K562 (cell line): ENCODE data around the gene SLC12A9. TPM values are rescaled to one million over a fixed set of nuclear protein-coding genes. Genes with fewer than 3 reads are reported as not detected.
A peak's percentile ranks its signal among the peaks of the same experiment; 100 is the strongest.

ENCODE experiments used
- E2F1 ChIP-seq: sonication (generic); formaldehyde crosslinking; IDR thresholded peaks from 2 replicates; pipeline ENCODE4 v1.8.1; 2023; ENCODE audit warnings: mild to moderate bottlenecking, missing genetic modification reagents, moderate library complexity
- GATAD2B ChIP-seq: fragments of 450-650 bp; IDR thresholded peaks from 2 replicates; pipeline ENCODE4 v1.6.1; 2017; ENCODE audit warnings: mild to moderate bottlenecking, borderline replicate concordance
- KAT7 ChIP-seq: sonication (generic); formaldehyde crosslinking; IDR thresholded peaks from 2 replicates; pipeline ENCODE4 v1.8.0; 2022; ENCODE audit warnings: missing genetic modification reagents, mild to moderate bottlenecking, borderline replicate concordance
- KLF1 ChIP-seq: fragments of 450-650 bp; IDR thresholded peaks from 2 replicates; pipeline ENCODE4 v1.6.1; 2016; ENCODE audit warnings: missing genetic modification characterization, missing compliant biosample characterization
- MAFF ChIP-seq: IDR thresholded peaks from 2 replicates; pipeline ENCODE4 v1.6.1; 2012; ENCODE audit warnings: low read length, improper control_type of control experiment
- MAFG ChIP-seq: fragments of 450-650 bp; conservative IDR thresholded peaks from 2 replicates; pipeline ENCODE4 v1.6.1; 2016; ENCODE audit warnings: missing genetic modification characterization, missing compliant biosample characterization
- RHOXF2B ChIP-seq: fragments of 250-450 bp; sonication (Bioruptor Pico); conservative IDR thresholded peaks from 2 replicates; pipeline ENCODE4 v1.5.1; 2021
- SREBF1 ChIP-seq: fragments of 150-350 bp; IDR thresholded peaks from 2 replicates; pipeline ENCODE4 v1.6.1; 2014; ENCODE audit warnings: antibody characterized with exemption, low read depth, low read length, borderline replicate concordance
- STAT5A ChIP-seq: IDR thresholded peaks from 2 replicates; pipeline ENCODE4 v1.6.1; 2012; ENCODE audit warnings: low read length, inconsistent platforms, borderline replicate concordance
- ZNF175 ChIP-seq: fragments of 200-800 bp; sonication (Bioruptor generic); IDR thresholded peaks from 2 replicates; pipeline ENCODE4 v1.6.1; 2016; ENCODE audit warnings: low read depth, mild to moderate bottlenecking, missing genetic modification characterization, missing compliant biosample characterization
- ZNF551 ChIP-seq: fragments of 250-450 bp; sonication (Bioruptor Pico); IDR thresholded peaks from 2 replicates; pipeline ENCODE4 v1.5.0; 2021; ENCODE audit warnings: mild to moderate bottlenecking, moderate library complexity
- polyA plus RNA-seq, 8 experiments: library from polyadenylated mRNA; depleted of rRNA in 4 of 8; stranded (reverse) in 5 of 8; unstranded in 3 of 8; fragments of >200 nt; fragmentation: Nextera tagmentation in 2 of 8; fragmentation: Illumina TruSeq in 1 of 8; extraction: Ambion mirVana in 2 of 8; extraction: Trizol in 1 of 8; gene quantifications; 2 replicates each; pipeline versions ENCODE4 v1.2.1 to v1.2.3, GENCODE V29; 2011 to 2014; ENCODE audit warnings: inconsistent platforms in 1 of 8, missing spikeins in 1 of 8
- total RNA-seq, 7 experiments: library from RNA; depleted of rRNA in 6 of 7; stranded (reverse); fragments of >200 nt in 6 of 7; fragmentation: Illumina TruSeq in 2 of 7; extraction: Trizol in 2 of 7; gene quantifications; 2 replicates each; pipeline versions ENCODE4 v1.2.1 to v1.2.3, GENCODE V29; 2011 to 2021; ENCODE audit warnings: low replicate concordance in 1 of 7
- TF ChIP-seq, protein P1 (sequence below): fragments of 250-450 bp; sonication (Bioruptor Pico); IDR thresholded peaks from 2 replicates; pipeline ENCODE4 v1.5.0; 2021; ENCODE audit warnings: mild to moderate bottlenecking, borderline replicate concordance
- TF ChIP-seq, protein P2 (sequence below), 2 experiments: fragments of 450-650 bp in 1 of 2; sonication (generic) in 1 of 2; formaldehyde crosslinking in 1 of 2; IDR thresholded peaks; 2 replicates each; pipeline versions ENCODE4 v1.7.1 to v1.9.0; 2016 to 2022; ENCODE audit warnings: inconsistent platforms in 1 of 2, mild to moderate bottlenecking in 1 of 2, missing genetic modification reagents in 1 of 2

SLC12A9 gene
- total and polyA plus RNA-seq, 9 of the 15 experiments (the other 6 are each of a cell fraction or from before 2014, with no cell fraction given) = 0.06 to 20.2 (median 10.7) TPM

- TF ChIP-seq, protein P1, sequence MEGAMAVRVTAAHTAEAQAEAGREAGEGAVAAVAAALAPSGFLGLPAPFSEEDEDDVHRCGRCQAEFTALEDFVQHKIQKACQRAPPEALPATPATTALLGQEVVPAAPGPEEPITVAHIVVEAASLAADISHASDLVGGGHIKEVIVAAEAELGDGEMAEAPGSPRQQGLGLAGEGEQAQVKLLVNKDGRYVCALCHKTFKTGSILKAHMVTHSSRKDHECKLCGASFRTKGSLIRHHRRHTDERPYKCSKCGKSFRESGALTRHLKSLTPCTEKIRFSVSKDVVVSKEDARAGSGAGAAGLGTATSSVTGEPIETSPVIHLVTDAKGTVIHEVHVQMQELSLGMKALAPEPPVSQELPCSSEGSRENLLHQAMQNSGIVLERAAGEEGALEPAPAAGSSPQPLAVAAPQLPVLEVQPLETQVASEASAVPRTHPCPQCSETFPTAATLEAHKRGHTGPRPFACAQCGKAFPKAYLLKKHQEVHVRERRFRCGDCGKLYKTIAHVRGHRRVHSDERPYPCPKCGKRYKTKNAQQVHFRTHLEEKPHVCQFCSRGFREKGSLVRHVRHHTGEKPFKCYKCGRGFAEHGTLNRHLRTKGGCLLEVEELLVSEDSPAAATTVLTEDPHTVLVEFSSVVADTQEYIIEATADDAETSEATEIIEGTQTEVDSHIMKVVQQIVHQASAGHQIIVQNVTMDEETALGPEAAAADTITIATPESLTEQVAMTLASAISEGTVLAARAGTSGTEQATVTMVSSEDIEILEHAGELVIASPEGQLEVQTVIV (CRISPR knock-in tag) = no peak
- TF ChIP-seq STAT5A (no peak), MAFF (no peak), ZNF551 (CRISPR knock-in tag) (no peak), E2F1 (CRISPR knock-in tag) (peak; percentile 69), KAT7 (peak; percentile 96), KLF1 (tag) (no peak), MAFG (tag) (no peak), GATAD2B (peak; percentile 44; the same call in 1 of the 2 replicates), ZNF175 (no peak), SREBF1 (no peak), RHOXF2B (CRISPR knock-in tag) (no peak)
- TF ChIP-seq, protein P2, sequence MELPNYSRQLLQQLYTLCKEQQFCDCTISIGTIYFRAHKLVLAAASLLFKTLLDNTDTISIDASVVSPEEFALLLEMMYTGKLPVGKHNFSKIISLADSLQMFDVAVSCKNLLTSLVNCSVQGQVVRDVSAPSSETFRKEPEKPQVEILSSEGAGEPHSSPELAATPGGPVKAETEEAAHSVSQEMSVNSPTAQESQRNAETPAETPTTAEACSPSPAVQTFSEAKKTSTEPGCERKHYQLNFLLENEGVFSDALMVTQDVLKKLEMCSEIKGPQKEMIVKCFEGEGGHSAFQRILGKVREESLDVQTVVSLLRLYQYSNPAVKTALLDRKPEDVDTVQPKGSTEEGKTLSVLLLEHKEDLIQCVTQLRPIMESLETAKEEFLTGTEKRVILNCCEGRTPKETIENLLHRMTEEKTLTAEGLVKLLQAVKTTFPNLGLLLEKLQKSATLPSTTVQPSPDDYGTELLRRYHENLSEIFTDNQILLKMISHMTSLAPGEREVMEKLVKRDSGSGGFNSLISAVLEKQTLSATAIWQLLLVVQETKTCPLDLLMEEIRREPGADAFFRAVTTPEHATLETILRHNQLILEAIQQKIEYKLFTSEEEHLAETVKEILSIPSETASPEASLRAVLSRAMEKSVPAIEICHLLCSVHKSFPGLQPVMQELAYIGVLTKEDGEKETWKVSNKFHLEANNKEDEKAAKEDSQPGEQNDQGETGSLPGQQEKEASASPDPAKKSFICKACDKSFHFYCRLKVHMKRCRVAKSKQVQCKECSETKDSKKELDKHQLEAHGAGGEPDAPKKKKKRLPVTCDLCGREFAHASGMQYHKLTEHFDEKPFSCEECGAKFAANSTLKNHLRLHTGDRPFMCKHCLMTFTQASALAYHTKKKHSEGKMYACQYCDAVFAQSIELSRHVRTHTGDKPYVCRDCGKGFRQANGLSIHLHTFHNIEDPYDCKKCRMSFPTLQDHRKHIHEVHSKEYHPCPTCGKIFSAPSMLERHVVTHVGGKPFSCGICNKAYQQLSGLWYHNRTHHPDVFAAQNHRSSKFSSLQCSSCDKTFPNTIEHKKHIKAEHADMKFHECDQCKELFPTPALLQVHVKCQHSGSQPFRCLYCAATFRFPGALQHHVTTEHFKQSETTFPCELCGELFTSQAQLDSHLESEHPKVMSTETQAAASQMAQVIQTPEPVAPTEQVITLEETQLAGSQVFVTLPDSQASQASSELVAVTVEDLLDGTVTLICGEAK (IDR thresholded peaks at IDR 0.05) = 0 out of 2 replicates have a peak, but pooled peaks have one; percentile 43
- TF ChIP-seq, protein P2 (CRISPR knock-in tag; IDR thresholded peaks at IDR 0.05) = no peak
These were observed 24.9 kb upstream of the SLC12A9 start, which contains the start of gene EPHB4 (continued) for GRCh38 chr7:100827330-100828226.
